HCT116 (cell line): Measurements from ENCODE around the gene FTSJ3. TPM values are rescaled to one million over a fixed set of nuclear protein-coding genes. Genes with fewer than 3 reads are reported as not detected.

Source experiments
- ATAC-seq: fragments of 200-7000 bp; cut with Tn5 transposase; 2 replicates; pipeline ENCODE4 v1.9.1; 2020; ENCODE audit warnings: mild to moderate bottlenecking, moderate library complexity
- BruUV-seq: library from RNA; stranded (reverse); fragments of 400-500 nt; replicated peaks from 2 replicates; lab custom pipeline; 2021; lab: Mats Ljungman, UMichigan
- CTCF ChIA-PET: fragments of 300-600 bp; sonication (Branson Sonifier 250); formaldehyde crosslinking; loops from one replicate; lab custom pipeline; 2021; ENCODE audit warnings: antibody characterized with exemption; lab: Charles Lee
- POLR2A ChIA-PET: fragments of 300-600, 350-600 bp; sonication (Branson Sonifier 250); formaldehyde crosslinking; loops from one replicate; lab custom pipeline; 2021; ENCODE audit warnings: antibody characterized with exemption; lab: Charles Lee
- RAD21 ChIA-PET, 2 experiments: fragments of 300-600 bp; sonication (Branson Sonifier 250); formaldehyde crosslinking; loops; one replicate each; lab custom pipeline; 2023; ENCODE audit warnings: low total read pairs in 2 of 2; ENCODE audit not compliant: uncharacterized antibody in 2 of 2, unreplicated experiment in 2 of 2, low non-redundant PET in 1 of 2; lab: Charles Lee
- DNase-seq: peaks from one replicate; pipeline ENCODE4 v3.0.0-alpha.2; 2010; ENCODE audit warnings: low read depth, low spot score
- H2AFZ ChIP-seq: fragments of 200-600 bp; shearing (Covaris generic), sonication (generic); 2 replicates; pipeline ENCODE4 v1.6.1; 2017; ENCODE audit warnings: low read depth, mixed run types, mixed read lengths, antibody characterized with exemption, low read length; ENCODE audit not compliant: poor library complexity, severe bottlenecking
- H3K27ac ChIP-seq: 2 replicates; pipeline ENCODE4 v1.5.1; 2012; ENCODE audit warnings: low read depth, low read length
- H3K27me3 ChIP-seq: fragments of 200-600 bp; sonication (generic); 2 replicates; pipeline ENCODE4 v1.6.1; 2016; ENCODE audit warnings: mixed run types, low read length, mixed read lengths; ENCODE audit not compliant: insufficient read depth
- H3K36me3 ChIP-seq, 2 experiments: fragments of 200-500 bp in 1 of 2; fragments of 200-600 bp in 1 of 2; sonication (Bioruptor generic) in 1 of 2; sonication (generic) in 1 of 2; 2 replicates each; pipeline versions ENCODE4 v1.5.1 to v1.6.1; 2014 to 2016; ENCODE audit warnings: low read length in 2 of 2, inconsistent platforms in 1 of 2, mixed read lengths in 1 of 2, mixed run types in 1 of 2; ENCODE audit not compliant: insufficient read depth in 2 of 2, control insufficient read depth in 1 of 2
- H3K4me1 ChIP-seq, 2 experiments: fragments of 200-600 bp in 1 of 2; sonication (generic) in 1 of 2; 2 replicates each; pipeline versions ENCODE4 v1.5.1 to v1.6.1; 2012 to 2017; ENCODE audit warnings: low read length in 2 of 2, inconsistent platforms in 1 of 2, mild to moderate bottlenecking in 1 of 2, mixed read lengths in 1 of 2, mixed run types in 1 of 2, moderate library complexity in 1 of 2; ENCODE audit not compliant: insufficient read depth in 2 of 2, control insufficient read depth in 1 of 2
- H3K4me2 ChIP-seq: fragments of 200-600 bp; sonication (generic); 2 replicates; pipeline ENCODE4 v1.6.1; 2017; ENCODE audit warnings: mixed run types, low read length, mixed read lengths
- H3K4me3 ChIP-seq, 2 experiments: fragments of 200-600 bp in 1 of 2; sonication (generic) in 1 of 2; replicated peaks in 1 of 2; 2 replicates each; pipeline ENCODE4 v1.5.1; 2011 to 2016; ENCODE audit warnings: low read length in 2 of 2, control low read depth in 1 of 2, low read depth in 1 of 2, mild to moderate bottlenecking in 1 of 2, mixed read lengths in 1 of 2, mixed run types in 1 of 2
- H3K79me2 ChIP-seq: fragments of 200-600 bp; sonication (generic); 2 replicates; pipeline ENCODE4 v1.6.1; 2017; ENCODE audit warnings: mild to moderate bottlenecking, mixed run types, low read length, moderate library complexity, mixed read lengths; ENCODE audit not compliant: insufficient read depth
- H3K9ac ChIP-seq: fragments of 200-600 bp; sonication (generic); 2 replicates; pipeline ENCODE4 v1.6.1; 2016; ENCODE audit warnings: low read length, mixed read lengths
- H3K9me2 ChIP-seq: fragments of 200-600 bp; sonication (generic), shearing (Covaris generic); 2 replicates; pipeline ENCODE4 v1.6.1; 2017; ENCODE audit warnings: mixed run types, mild to moderate bottlenecking, moderate library complexity; ENCODE audit not compliant: insufficient read depth
- H3K9me3 ChIP-seq, 2 experiments: fragments of 200-500 bp in 1 of 2; fragments of 200-600 bp in 1 of 2; sonication (Bioruptor generic) in 1 of 2; sonication (generic) in 1 of 2; 2 replicates each; pipeline ENCODE4 v1.6.1; 2014 to 2017; ENCODE audit warnings: low read length in 2 of 2, mixed read lengths in 2 of 2, inconsistent platforms in 1 of 2, low read depth in 1 of 2, mild to moderate bottlenecking in 1 of 2, mixed run types in 1 of 2, moderate library complexity in 1 of 2; ENCODE audit not compliant: control insufficient read depth in 1 of 2, insufficient read depth in 1 of 2
- H4K20me1 ChIP-seq: fragments of 200-600 bp; sonication (generic), shearing (Covaris generic); 2 replicates; pipeline ENCODE4 v1.6.1; 2017; ENCODE audit warnings: mixed run types, mild to moderate bottlenecking, moderate library complexity; ENCODE audit not compliant: insufficient read depth
- ATF3 ChIP-seq: IDR thresholded peaks from 2 replicates; pipeline ENCODE4 v1.6.1; 2012
- CEBPB ChIP-seq: IDR thresholded peaks from 2 replicates; pipeline ENCODE4 v1.6.1; 2012; ENCODE audit warnings: low read depth
- EGR1 ChIP-seq: IDR thresholded peaks from 2 replicates; pipeline ENCODE4 v1.6.1; 2012; ENCODE audit warnings: low read depth
- EZH2phosphoT487 ChIP-seq: fragments of 200-600 bp; IDR thresholded peaks from 2 replicates; pipeline ENCODE4 v1.6.1; 2018; ENCODE audit warnings: antibody characterized with exemption, borderline replicate concordance
- JUND ChIP-seq: IDR thresholded peaks from 2 replicates; pipeline ENCODE4 v1.6.1; 2012
- POLR2A ChIP-seq: IDR thresholded peaks from 2 replicates; pipeline ENCODE4 v1.7.0; 2011; ENCODE audit warnings: borderline replicate concordance; ENCODE audit not compliant: insufficient read depth, insufficient read length; ENCODE audit errors: extremely low read depth
- POLR2AphosphoS5 ChIP-seq: IDR thresholded peaks from 2 replicates; pipeline ENCODE4 v1.6.1; 2011; ENCODE audit warnings: mild to moderate bottlenecking, low read depth, low read length, moderate library complexity
- SIN3A ChIP-seq: IDR thresholded peaks from 2 replicates; pipeline ENCODE4 v1.6.1; 2012; ENCODE audit warnings: low read depth
- SP1 ChIP-seq: IDR thresholded peaks from 2 replicates; pipeline ENCODE4 v1.6.1; 2012; ENCODE audit warnings: low read depth
- YY1 ChIP-seq: IDR thresholded peaks from 2 replicates; pipeline ENCODE4 v1.6.1; 2011; ENCODE audit warnings: low read length, low read depth, moderate library complexity, mild to moderate bottlenecking; ENCODE audit not compliant: insufficient replicate concordance; ENCODE audit errors: extremely low read depth
- ZFX ChIP-seq: fragments of 450-650 bp; IDR thresholded peaks from 2 replicates; pipeline ENCODE4 v1.6.1; 2017
- ZNF274 ChIP-seq: fragments of 200-500 bp; sonication (Bioruptor generic); IDR thresholded peaks from 2 replicates; pipeline ENCODE4 v1.6.1; 2014; ENCODE audit warnings: mild to moderate bottlenecking, low read depth, low read length, inconsistent platforms
- intact Hi-C: fragments of 100-400 bp; cut with micrococcal nuclease; formaldehyde crosslinking; loops from 2 replicates; pipeline ENCODE4 v1.10.0; 2022
- total RNA-seq: library from RNA; stranded (reverse); gene quantifications from one replicate; pipeline ENCODE4 v1.2.1, GENCODE V29; 2021; ENCODE audit not compliant: unreplicated experiment
- TF ChIP-seq, protein P1 (sequence below): IDR thresholded peaks from 2 replicates; pipeline ENCODE4 v1.6.1; 2011; ENCODE audit warnings: mild to moderate bottlenecking, low read length, moderate library complexity; ENCODE audit not compliant: insufficient replicate concordance; ENCODE audit errors: extremely low read depth
- TF ChIP-seq, protein P2 (sequence below): IDR thresholded peaks from 2 replicates; pipeline ENCODE4 v1.6.1; 2012
- TF ChIP-seq, protein P3 (sequence below), 3 experiments: fragments of 200-600 bp in 1 of 3; sonication (generic) in 1 of 3; IDR thresholded peaks in 2 of 3; conservative IDR thresholded peaks in 1 of 3; 2 replicates each; pipeline ENCODE4 v1.5.1; 2012 to 2017; ENCODE audit warnings: low read depth in 2 of 3, low read length in 2 of 3, antibody characterized with exemption in 1 of 3, borderline replicate concordance in 1 of 3, control low read depth in 1 of 3, mild to moderate bottlenecking in 1 of 3, mixed read lengths in 1 of 3, mixed run types in 1 of 3, moderate library complexity in 1 of 3; ENCODE audit not compliant: insufficient read depth in 1 of 3

The FTSJ3 gene
- total RNA-seq, 1 experiment from 2014 or later: 70.9 TPM

DNA sequence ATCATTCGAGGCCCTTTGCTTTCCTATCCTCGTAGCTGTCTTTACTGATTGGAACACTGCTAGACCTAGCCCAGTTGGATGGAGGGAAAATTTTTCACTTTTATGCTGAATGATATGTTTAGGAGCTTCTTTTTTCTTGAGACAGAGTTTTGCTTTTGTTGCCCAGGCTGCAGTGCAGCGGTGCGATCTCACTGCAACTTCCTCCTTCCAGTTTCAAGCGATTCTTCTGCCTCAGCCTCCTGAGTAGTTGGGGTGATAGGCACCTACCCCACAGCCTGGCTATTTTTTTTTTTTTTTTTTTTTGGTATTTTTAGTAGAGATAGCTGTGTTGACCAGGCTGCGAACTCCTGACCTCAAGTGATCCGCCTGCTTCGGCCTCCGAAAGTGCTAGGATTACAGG is 17.5 kb downstream of the FTSJ3 start (continued):
- TF ChIP-seq SIN3A: no peak
- TF ChIP-seq, protein P1, sequence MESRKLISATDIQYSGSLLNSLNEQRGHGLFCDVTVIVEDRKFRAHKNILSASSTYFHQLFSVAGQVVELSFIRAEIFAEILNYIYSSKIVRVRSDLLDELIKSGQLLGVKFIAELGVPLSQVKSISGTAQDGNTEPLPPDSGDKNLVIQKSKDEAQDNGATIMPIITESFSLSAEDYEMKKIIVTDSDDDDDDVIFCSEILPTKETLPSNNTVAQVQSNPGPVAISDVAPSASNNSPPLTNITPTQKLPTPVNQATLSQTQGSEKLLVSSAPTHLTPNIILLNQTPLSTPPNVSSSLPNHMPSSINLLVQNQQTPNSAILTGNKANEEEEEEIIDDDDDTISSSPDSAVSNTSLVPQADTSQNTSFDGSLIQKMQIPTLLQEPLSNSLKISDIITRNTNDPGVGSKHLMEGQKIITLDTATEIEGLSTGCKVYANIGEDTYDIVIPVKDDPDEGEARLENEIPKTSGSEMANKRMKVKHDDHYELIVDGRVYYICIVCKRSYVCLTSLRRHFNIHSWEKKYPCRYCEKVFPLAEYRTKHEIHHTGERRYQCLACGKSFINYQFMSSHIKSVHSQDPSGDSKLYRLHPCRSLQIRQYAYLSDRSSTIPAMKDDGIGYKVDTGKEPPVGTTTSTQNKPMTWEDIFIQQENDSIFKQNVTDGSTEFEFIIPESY: no peak

DNA sequence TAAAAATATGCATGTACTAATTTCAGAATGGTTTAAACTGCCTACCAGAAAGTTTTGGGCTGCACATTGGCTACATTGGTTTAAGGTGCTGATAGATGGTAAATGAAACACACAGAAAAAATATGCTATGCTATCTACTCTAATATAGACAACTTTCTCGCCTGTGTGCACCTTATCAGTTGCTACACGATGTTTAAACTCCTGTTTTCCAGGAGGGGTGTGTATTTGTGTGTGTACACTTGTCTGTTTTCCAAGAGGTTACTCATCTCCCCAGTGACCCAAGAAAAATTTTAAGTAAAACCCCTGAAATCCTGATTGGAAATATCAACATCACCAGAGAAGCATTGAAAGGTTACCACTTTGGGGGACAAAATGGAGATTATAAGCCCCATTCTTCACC is 21.9 kb downstream of the FTSJ3 start:
- ChIA-PET CTCF (interaction anchor here (1.0 kb wide), 1 partner anchor 29 kb away, joined by 3 read pairs; no protein-coding TSS in a partner anchor), RAD21 (no interaction called here), POLR2A (no interaction called here)
- no peak overlapping the region for H3K27ac ChIP-seq
- no peak for DNase-seq
- no peak overlapping the region for H2AFZ ChIP-seq
- H3K4me2 ChIP-seq: no peak overlapping the region
- no peaks in the 10 kb centered on the region for H3K27me3 ChIP-seq
- H3K79me2 ChIP-seq: peaks cover 63% of the 10 kb centered on the region
- H3K4me1 ChIP-seq: no peaks in the 10 kb centered on the region
- H3K9me2 ChIP-seq: no peaks in the 10 kb centered on the region
- no peaks in the 10 kb centered on the region for H3K9me3 ChIP-seq
- H3K4me3 ChIP-seq: no peak overlapping the region
- H3K9ac ChIP-seq: no peak overlapping the region
- no peak for TF ChIP-seq POLR2AphosphoS5
- no peak for TF ChIP-seq ATF3
- TF ChIP-seq YY1: no peak
- TF ChIP-seq SP1: no peak
- TF ChIP-seq JUND: no peak
- TF ChIP-seq ZFX: no peak
- TF ChIP-seq EGR1: no peak
- TF ChIP-seq, protein P1: no peak
- no peak for TF ChIP-seq ZNF274
- no peak for TF ChIP-seq POLR2A
- TF ChIP-seq, protein P2, sequence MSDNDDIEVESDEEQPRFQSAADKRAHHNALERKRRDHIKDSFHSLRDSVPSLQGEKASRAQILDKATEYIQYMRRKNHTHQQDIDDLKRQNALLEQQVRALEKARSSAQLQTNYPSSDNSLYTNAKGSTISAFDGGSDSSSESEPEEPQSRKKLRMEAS: no peak
- TF ChIP-seq SIN3A: no peak
- no peak for TF ChIP-seq EZH2phosphoT487
- no peak for TF ChIP-seq CEBPB
- TF ChIP-seq, protein P3, sequence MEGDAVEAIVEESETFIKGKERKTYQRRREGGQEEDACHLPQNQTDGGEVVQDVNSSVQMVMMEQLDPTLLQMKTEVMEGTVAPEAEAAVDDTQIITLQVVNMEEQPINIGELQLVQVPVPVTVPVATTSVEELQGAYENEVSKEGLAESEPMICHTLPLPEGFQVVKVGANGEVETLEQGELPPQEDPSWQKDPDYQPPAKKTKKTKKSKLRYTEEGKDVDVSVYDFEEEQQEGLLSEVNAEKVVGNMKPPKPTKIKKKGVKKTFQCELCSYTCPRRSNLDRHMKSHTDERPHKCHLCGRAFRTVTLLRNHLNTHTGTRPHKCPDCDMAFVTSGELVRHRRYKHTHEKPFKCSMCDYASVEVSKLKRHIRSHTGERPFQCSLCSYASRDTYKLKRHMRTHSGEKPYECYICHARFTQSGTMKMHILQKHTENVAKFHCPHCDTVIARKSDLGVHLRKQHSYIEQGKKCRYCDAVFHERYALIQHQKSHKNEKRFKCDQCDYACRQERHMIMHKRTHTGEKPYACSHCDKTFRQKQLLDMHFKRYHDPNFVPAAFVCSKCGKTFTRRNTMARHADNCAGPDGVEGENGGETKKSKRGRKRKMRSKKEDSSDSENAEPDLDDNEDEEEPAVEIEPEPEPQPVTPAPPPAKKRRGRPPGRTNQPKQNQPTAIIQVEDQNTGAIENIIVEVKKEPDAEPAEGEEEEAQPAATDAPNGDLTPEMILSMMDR (IDR thresholded peaks at IDR 0.05 in 2 of 3, conservative IDR thresholded peaks at IDR 0.05 in 1 of 3; ENCODE audit: borderline replicate concordance in 1 of 3, insufficient read depth in 1 of 3, low read depth in 2 of 3, low read length in 2 of 3): no peak
- intact Hi-C loops: no loop called here
- H4K20me1 ChIP-seq: no peaks in the 10 kb centered on the region
- peaks cover 85 to 87% of the 10 kb centered on the region in 2 experiments for H3K36me3 ChIP-seq
- TSS peak; percentile 10 for BruUV-seq
- ATAC-seq: no peak
